HCT116 (cell line): ENCODE results near the gene NINJ2. TPM values are rescaled to one million over a fixed set of nuclear protein-coding genes. Genes with fewer than 3 reads are reported as not detected.

Experiments used
- ATAC-seq: fragments of 200-7000 bp; cut with Tn5 transposase; 2 replicates; pipeline ENCODE4 v1.9.1; 2020; ENCODE audit warnings: mild to moderate bottlenecking, moderate library complexity
- BruUV-seq: library from RNA; stranded (reverse); fragments of 400-500 nt; replicated peaks from 2 replicates; lab custom pipeline; 2021; lab: Mats Ljungman, UMichigan
- CTCF ChIA-PET: fragments of 300-600 bp; sonication (Branson Sonifier 250); formaldehyde crosslinking; loops from one replicate; lab custom pipeline; 2021; ENCODE audit warnings: antibody characterized with exemption; lab: Charles Lee
- POLR2A ChIA-PET: fragments of 300-600, 350-600 bp; sonication (Branson Sonifier 250); formaldehyde crosslinking; loops from one replicate; lab custom pipeline; 2021; ENCODE audit warnings: antibody characterized with exemption; lab: Charles Lee
- RAD21 ChIA-PET, 2 experiments: fragments of 300-600 bp; sonication (Branson Sonifier 250); formaldehyde crosslinking; loops; one replicate each; lab custom pipeline; 2023; ENCODE audit warnings: low total read pairs in 2 of 2; ENCODE audit not compliant: uncharacterized antibody in 2 of 2, unreplicated experiment in 2 of 2, low non-redundant PET in 1 of 2; lab: Charles Lee
- DNase-seq: peaks from one replicate; pipeline ENCODE4 v3.0.0-alpha.2; 2010; ENCODE audit warnings: low read depth, low spot score
- H2AFZ ChIP-seq: fragments of 200-600 bp; shearing (Covaris generic), sonication (generic); 2 replicates; pipeline ENCODE4 v1.6.1; 2017; ENCODE audit warnings: low read depth, mixed run types, mixed read lengths, antibody characterized with exemption, low read length; ENCODE audit not compliant: poor library complexity, severe bottlenecking
- H3K27ac ChIP-seq: 2 replicates; pipeline ENCODE4 v1.5.1; 2012; ENCODE audit warnings: low read depth, low read length
- H3K27me3 ChIP-seq: fragments of 200-600 bp; sonication (generic); 2 replicates; pipeline ENCODE4 v1.6.1; 2016; ENCODE audit warnings: mixed run types, low read length, mixed read lengths; ENCODE audit not compliant: insufficient read depth
- H3K36me3 ChIP-seq, 2 experiments: fragments of 200-500 bp in 1 of 2; fragments of 200-600 bp in 1 of 2; sonication (Bioruptor generic) in 1 of 2; sonication (generic) in 1 of 2; 2 replicates each; pipeline versions ENCODE4 v1.5.1 to v1.6.1; 2014 to 2016; ENCODE audit warnings: low read length in 2 of 2, inconsistent platforms in 1 of 2, mixed read lengths in 1 of 2, mixed run types in 1 of 2; ENCODE audit not compliant: insufficient read depth in 2 of 2, control insufficient read depth in 1 of 2
- H3K4me1 ChIP-seq, 2 experiments: fragments of 200-600 bp in 1 of 2; sonication (generic) in 1 of 2; 2 replicates each; pipeline versions ENCODE4 v1.5.1 to v1.6.1; 2012 to 2017; ENCODE audit warnings: low read length in 2 of 2, inconsistent platforms in 1 of 2, mild to moderate bottlenecking in 1 of 2, mixed read lengths in 1 of 2, mixed run types in 1 of 2, moderate library complexity in 1 of 2; ENCODE audit not compliant: insufficient read depth in 2 of 2, control insufficient read depth in 1 of 2
- H3K4me2 ChIP-seq: fragments of 200-600 bp; sonication (generic); 2 replicates; pipeline ENCODE4 v1.6.1; 2017; ENCODE audit warnings: mixed run types, low read length, mixed read lengths
- H3K4me3 ChIP-seq, 2 experiments: fragments of 200-600 bp in 1 of 2; sonication (generic) in 1 of 2; replicated peaks in 1 of 2; 2 replicates each; pipeline ENCODE4 v1.5.1; 2011 to 2016; ENCODE audit warnings: low read length in 2 of 2, control low read depth in 1 of 2, low read depth in 1 of 2, mild to moderate bottlenecking in 1 of 2, mixed read lengths in 1 of 2, mixed run types in 1 of 2
- H3K79me2 ChIP-seq: fragments of 200-600 bp; sonication (generic); 2 replicates; pipeline ENCODE4 v1.6.1; 2017; ENCODE audit warnings: mild to moderate bottlenecking, mixed run types, low read length, moderate library complexity, mixed read lengths; ENCODE audit not compliant: insufficient read depth
- H3K9ac ChIP-seq: fragments of 200-600 bp; sonication (generic); 2 replicates; pipeline ENCODE4 v1.6.1; 2016; ENCODE audit warnings: low read length, mixed read lengths
- H3K9me2 ChIP-seq: fragments of 200-600 bp; sonication (generic), shearing (Covaris generic); 2 replicates; pipeline ENCODE4 v1.6.1; 2017; ENCODE audit warnings: mixed run types, mild to moderate bottlenecking, moderate library complexity; ENCODE audit not compliant: insufficient read depth
- H3K9me3 ChIP-seq, 2 experiments: fragments of 200-500 bp in 1 of 2; fragments of 200-600 bp in 1 of 2; sonication (Bioruptor generic) in 1 of 2; sonication (generic) in 1 of 2; 2 replicates each; pipeline ENCODE4 v1.6.1; 2014 to 2017; ENCODE audit warnings: low read length in 2 of 2, mixed read lengths in 2 of 2, inconsistent platforms in 1 of 2, low read depth in 1 of 2, mild to moderate bottlenecking in 1 of 2, mixed run types in 1 of 2, moderate library complexity in 1 of 2; ENCODE audit not compliant: control insufficient read depth in 1 of 2, insufficient read depth in 1 of 2
- H4K20me1 ChIP-seq: fragments of 200-600 bp; sonication (generic), shearing (Covaris generic); 2 replicates; pipeline ENCODE4 v1.6.1; 2017; ENCODE audit warnings: mixed run types, mild to moderate bottlenecking, moderate library complexity; ENCODE audit not compliant: insufficient read depth
- POLR2A ChIP-seq: IDR thresholded peaks from 2 replicates; pipeline ENCODE4 v1.7.0; 2011; ENCODE audit warnings: borderline replicate concordance; ENCODE audit not compliant: insufficient read depth, insufficient read length; ENCODE audit errors: extremely low read depth
- RAD21 ChIP-seq: IDR thresholded peaks from 2 replicates; pipeline ENCODE4 v1.6.1; 2012; ENCODE audit warnings: low read depth, mild to moderate bottlenecking
- REST ChIP-seq: IDR thresholded peaks from 2 replicates; pipeline ENCODE4 v1.6.1; 2012; ENCODE audit warnings: low read depth
- SRF ChIP-seq: IDR thresholded peaks from 2 replicates; pipeline ENCODE4 v1.6.1; 2012; ENCODE audit warnings: low read depth
- TCF7L2 ChIP-seq: IDR thresholded peaks from 2 replicates; pipeline ENCODE4 v1.7.0; 2011; ENCODE audit warnings: borderline replicate concordance, inconsistent platforms; ENCODE audit not compliant: insufficient read depth, insufficient read length; ENCODE audit errors: extremely low read depth
- ZFX ChIP-seq: fragments of 450-650 bp; IDR thresholded peaks from 2 replicates; pipeline ENCODE4 v1.6.1; 2017
- intact Hi-C: fragments of 100-400 bp; cut with micrococcal nuclease; formaldehyde crosslinking; loops from 2 replicates; pipeline ENCODE4 v1.10.0; 2022
- total RNA-seq: library from RNA; stranded (reverse); gene quantifications from one replicate; pipeline ENCODE4 v1.2.1, GENCODE V29; 2021; ENCODE audit not compliant: unreplicated experiment
- TF ChIP-seq, protein P1 (sequence below): IDR thresholded peaks from 2 replicates; pipeline ENCODE4 v1.6.1; 2012

NINJ2 gene
- total RNA-seq, 1 experiment from 2014 or later: not detected

GRCh38 chr12:704516-705242, 41.4 kb upstream of the NINJ2 start (continued):
- no peak for TF ChIP-seq TCF7L2
- no peak for TF ChIP-seq SRF

DNA sequence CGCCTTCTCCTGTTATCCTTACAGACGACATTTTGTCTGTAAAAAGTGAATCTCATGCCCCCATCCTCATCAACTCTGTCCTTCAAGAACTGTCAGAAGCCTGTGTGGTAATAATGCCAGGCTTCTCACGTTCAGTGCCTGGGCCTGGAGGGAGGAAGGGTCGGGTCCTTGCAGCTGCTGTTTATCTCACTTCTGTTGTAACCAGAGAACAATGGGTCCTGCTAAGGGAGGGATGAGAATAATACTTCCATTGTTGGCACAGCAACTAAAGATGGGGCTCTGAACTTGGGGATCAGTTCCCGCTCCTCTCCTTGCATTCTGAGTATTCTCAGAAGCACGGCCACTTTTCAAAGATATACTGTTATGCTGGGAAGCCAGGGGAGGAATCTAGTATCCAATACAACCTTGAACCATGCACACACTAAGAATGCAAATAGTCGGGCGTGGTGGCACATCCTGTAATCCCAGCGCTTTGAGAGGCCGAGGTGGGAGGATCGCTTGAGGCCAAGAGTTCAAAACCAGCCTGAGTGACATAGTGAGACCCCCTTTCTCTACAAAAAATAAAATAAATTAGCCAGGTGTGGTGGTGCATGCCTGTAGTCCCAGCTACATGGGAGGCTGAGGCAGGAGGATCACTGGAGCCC, 38.8 kb upstream of the NINJ2 start:
- Histone ChIP-seq H3K27me3 (no peaks in the 10 kb centered on the region), H3K4me1 (no peaks in the 10 kb centered on the region), H3K9me3 (peaks cover 5 to 10% of the 10 kb centered on the region in 2 experiments; a peak in 1 of 4 replicates), H3K4me3 (no peak overlapping the region), H3K9me2 (no peaks in the 10 kb centered on the region), H2AFZ (no peak overlapping the region), H4K20me1 (no peaks in the 10 kb centered on the region), H3K9ac (no peak overlapping the region), H3K27ac (no peak overlapping the region), H3K36me3 (no peaks in the 10 kb centered on the region), H3K79me2 (no peaks in the 10 kb centered on the region), H3K4me2 (no peak overlapping the region)
- CTCF ChIA-PET: no interaction called here
- DNase-seq (no peak), ATAC-seq (no peak)
- POLR2A ChIA-PET: no interaction called here
- intact Hi-C loops: no loop called here
- TF ChIP-seq, protein P1, sequence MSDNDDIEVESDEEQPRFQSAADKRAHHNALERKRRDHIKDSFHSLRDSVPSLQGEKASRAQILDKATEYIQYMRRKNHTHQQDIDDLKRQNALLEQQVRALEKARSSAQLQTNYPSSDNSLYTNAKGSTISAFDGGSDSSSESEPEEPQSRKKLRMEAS: no peak
- no peak for TF ChIP-seq RAD21
- no peak for TF ChIP-seq ZFX
- TF ChIP-seq REST: no peak
- TF ChIP-seq POLR2A: no peak
- RAD21 ChIA-PET: no interaction called here
- no TSS peak for BruUV-seq
